ENCODE results near the gene XPNPEP2.

Gene XPNPEP2

GRCh38 chrX:129754056-129755024, 15.6 kb downstream of the XPNPEP2 start:
- no peak for DNase-seq

- no peak for DNase-seq
Observed at GRCh38 chrX:129755779-129756650, 17.2 kb downstream of the XPNPEP2 start.

DNA sequence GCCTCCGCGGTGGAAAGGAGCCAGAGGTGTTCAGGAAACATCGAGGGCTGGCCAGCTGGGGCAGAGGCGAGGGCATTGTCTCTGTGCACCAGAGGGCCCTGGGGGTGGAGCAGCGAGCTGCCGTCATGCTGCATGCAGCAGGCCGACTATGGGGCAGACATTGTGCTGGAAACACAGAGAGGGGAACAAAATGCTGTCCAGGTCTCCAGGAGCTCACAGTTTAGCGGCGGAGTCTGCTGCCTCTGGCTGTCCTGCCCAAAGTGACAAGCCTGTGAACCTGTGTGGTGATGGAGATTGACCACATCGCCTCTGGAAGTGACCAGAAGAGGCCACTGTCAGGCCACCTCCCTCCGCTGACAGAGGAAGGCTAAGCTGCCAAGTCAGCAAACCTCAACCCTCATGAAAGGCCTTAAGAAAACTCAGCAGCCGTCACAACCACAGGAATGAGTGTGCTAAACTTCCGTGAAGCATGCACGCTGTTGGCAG, 20.8 kb downstream of the XPNPEP2 start:
- DNase-seq: no peak

DNA sequence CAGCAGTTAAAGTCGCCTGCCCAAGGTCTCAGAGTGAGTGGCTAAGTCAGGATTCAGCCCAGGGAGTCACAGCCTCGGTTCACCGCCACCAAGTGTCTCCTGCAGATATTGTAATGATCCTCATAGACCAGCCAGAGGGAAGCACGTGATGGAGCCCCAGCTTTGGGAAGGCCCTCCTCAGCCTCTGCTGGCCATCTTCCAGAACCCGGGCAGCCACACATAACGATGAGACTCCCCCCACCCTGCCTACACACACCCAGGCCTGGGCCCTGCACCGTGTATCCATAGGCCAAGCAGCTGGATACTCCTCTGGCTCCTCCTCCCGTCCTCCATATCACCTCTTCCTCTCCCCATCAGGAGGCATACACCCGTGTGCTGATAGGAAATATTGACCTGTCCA, 21.4 kb downstream of the XPNPEP2 start:
- no peak for DNase-seq

GRCh38 chrX:129760981-129761380, 22.2 kb downstream of the XPNPEP2 start:
- DNase-seq: no peak

GRCh38 chrX:129761596-129761995, 22.8 kb downstream of the XPNPEP2 start:
- no peak for DNase-seq

- no peak for DNase-seq
Observed at GRCh38 chrX:129762448-129762847, 23.7 kb downstream of the XPNPEP2 start.

GRCh38 chrX:129763666-129764065, 24.9 kb downstream of the XPNPEP2 start:
- no peak for DNase-seq

DNA sequence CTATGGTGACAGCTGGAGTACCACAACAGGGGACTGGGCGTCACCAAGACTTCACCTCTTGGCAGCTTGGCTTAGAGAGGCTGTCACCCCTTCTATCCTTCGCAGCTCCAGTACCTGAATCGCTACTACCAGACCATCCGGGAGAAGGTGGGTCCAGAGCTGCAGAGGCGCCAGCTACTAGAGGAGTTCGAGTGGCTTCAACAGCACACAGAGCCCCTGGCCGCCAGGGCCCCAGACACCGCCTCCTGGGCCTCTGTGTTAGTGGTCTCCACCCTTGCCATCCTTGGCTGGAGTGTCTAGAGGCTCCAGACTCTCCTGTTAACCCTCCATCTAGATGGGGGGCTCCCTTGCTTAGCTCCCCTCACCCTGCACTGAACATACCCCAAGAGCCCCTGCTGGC, 29.4 kb downstream of the XPNPEP2 start:
- DNase-seq: no peak

DNA sequence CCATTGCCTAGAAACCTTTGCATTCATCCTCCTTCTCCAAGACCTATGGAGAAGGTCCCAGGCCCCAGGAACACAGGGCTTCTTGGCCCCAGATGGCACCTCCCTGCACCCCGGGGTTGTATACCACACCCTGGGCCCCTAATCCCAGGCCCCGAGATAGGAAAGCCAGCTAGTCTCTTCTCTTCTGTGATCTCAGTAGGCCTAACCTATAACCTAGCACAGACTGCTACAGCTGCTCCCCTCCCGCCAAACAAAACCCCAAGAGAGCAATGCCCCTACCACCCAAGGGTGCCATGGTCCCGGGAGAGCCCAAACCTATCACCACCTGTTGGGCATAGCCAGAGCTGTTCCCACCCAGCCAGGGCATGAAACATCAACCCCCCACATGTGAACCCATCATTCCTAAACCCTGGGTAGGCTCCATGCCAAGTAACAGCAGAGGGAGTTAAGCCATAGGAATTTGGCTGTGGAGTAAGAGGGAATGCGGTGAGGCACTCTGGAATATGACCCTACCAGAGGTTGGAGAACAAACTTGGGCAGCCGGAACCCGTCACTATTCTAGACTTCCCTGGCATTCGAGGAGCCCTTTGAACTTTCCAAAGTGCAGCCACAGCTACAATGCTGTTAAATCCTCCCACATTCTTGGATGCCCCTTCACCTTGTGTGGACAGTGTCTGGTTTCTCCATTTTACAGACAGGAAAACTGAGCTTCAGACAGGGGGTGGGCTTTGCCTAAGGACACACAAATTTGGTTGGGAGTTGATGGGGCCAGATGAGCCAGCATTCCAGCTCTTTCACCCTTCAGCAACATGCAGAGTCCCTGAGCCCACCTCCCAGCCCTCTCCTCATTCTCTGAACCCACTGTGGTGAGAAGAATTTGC, 30.0 kb downstream of the XPNPEP2 start:
- no peak for DNase-seq

GRCh38 chrX:129769467-129770154, 30.8 kb downstream of the XPNPEP2 start:
- DNase-seq: no peak

- no peak for DNase-seq
Observed at GRCh38 chrX:129771266-129771995, 32.7 kb downstream of the XPNPEP2 start.

- no peak for DNase-seq
Observed at GRCh38 chrX:129772796-129773431, 34.1 kb downstream of the XPNPEP2 start.

- no peak for DNase-seq
Observed at GRCh38 chrX:129773649-129774458, 35.1 kb downstream of the XPNPEP2 start.

GRCh38 chrX:129777218-129778030, 38.6 kb downstream of the XPNPEP2 start:
- peak; percentile 56 for DNase-seq

GRCh38 chrX:129779086-129779672, 40.4 kb downstream of the XPNPEP2 start:
- DNase-seq: no peak

- DNase-seq: no peak
Observed at GRCh38 chrX:129779747-129780146, 41.0 kb downstream of the XPNPEP2 start, which contains the start of gene SASH3. TSS of gene SASH3 (plus strand) at chrX:129779949. CDS start at chrX:129780098, 149 bp downstream.

DNA sequence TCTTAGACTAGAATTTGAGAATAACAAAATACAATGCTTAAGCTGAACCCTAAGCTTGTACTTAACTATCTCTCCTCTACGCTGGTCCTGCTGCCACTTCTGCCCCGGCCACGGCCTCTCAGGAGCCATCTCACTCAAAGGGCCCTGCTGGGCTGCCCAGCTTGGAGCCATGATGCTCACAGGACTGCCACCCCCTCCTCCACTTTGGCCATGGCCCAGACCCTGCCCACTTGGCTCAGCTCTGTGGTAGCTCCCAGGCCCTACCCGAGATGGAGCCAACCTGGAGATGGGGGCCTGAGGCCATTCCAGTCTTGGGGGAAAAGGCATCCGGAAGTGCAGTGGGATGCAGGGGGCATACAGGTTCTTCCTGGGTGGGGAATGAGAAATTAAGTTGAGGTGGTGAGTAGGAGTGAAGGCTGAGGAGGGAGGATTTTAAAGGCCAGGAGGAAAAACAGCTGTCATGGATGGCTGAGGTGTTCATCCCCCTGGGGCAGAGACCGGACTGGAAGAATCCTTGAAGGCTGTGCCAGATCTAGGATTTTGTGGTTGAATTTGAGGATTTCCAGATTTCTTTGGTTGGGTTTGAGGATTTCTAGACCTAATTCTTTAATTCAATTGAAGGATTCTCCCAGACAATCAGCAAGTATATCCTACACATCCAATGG, 41.8 kb downstream of the XPNPEP2 start:
- DNase-seq: no peak
